PC-3 (cell line): ENCODE results near the gene ETV6. TPM values are rescaled to one million over a fixed set of nuclear protein-coding genes. Genes with fewer than 3 reads are reported as not detected.

Experiments
- ATAC-seq: fragments of 200-7000 bp; cut with Tn5 transposase; 2 replicates; pipeline ENCODE4 v1.9.1; 2020; ENCODE audit warnings: mild to moderate bottlenecking, moderate library complexity
- BruUV-seq: library from RNA; stranded (reverse); fragments of 400-500 nt; replicated peaks from 2 replicates; lab custom pipeline; 2021; lab: Mats Ljungman, UMichigan
- CTCF ChIA-PET: fragments of 300-600 bp; sonication (Branson Sonifier 250); formaldehyde crosslinking; loops from one replicate; lab custom pipeline; 2022; ENCODE audit warnings: antibody characterized with exemption; lab: Charles Lee
- POLR2A ChIA-PET: fragments of 300-600 bp; sonication (Branson Sonifier 250); formaldehyde crosslinking; loops from one replicate; lab custom pipeline; 2022; ENCODE audit warnings: antibody characterized with exemption; ENCODE audit not compliant: unreplicated experiment; lab: Charles Lee
- DNase-seq: peaks from one replicate; pipeline ENCODE4 v3.0.0-alpha.2; 2015
- H2AFZ ChIP-seq: fragments of 300-600 bp; sonication (generic); 2 replicates; pipeline ENCODE4 v1.6.0; 2016; ENCODE audit warnings: antibody characterized with exemption, low read length
- H3F3A ChIP-seq: fragments of 300-600 bp; sonication (generic); one replicate; pipeline ENCODE4 v1.6.0; 2017; ENCODE audit warnings: antibody characterized with exemption, low read length, control low read depth, mild to moderate bottlenecking; ENCODE audit not compliant: unreplicated experiment
- H3K27ac ChIP-seq: fragments of 300-600 bp; sonication (generic); 2 replicates; pipeline ENCODE4 v1.5.1; 2016; ENCODE audit warnings: mild to moderate bottlenecking, low read length
- H3K27me3 ChIP-seq: fragments of 300-600 bp; sonication (generic); 2 replicates; pipeline ENCODE4 v1.6.1; 2016; ENCODE audit warnings: low read length, mixed read lengths
- H3K36me3 ChIP-seq: fragments of 300-600 bp; sonication (generic); 2 replicates; pipeline ENCODE4 v1.6.1; 2016; ENCODE audit warnings: low read depth, mixed run types, low read length, mixed read lengths
- H3K4me1 ChIP-seq: fragments of 300-600 bp; sonication (generic); 2 replicates; pipeline ENCODE4 v1.5.1; 2016; ENCODE audit warnings: low read length; ENCODE audit not compliant: insufficient read depth
- H3K4me2 ChIP-seq: fragments of 300-600 bp; sonication (generic); 2 replicates; pipeline ENCODE4 v1.6.0; 2016; ENCODE audit warnings: low read length
- H3K4me3 ChIP-seq: fragments of 300-600 bp; sonication (generic); 2 replicates; pipeline ENCODE4 v1.5.1; 2016; ENCODE audit warnings: mild to moderate bottlenecking, low read length, mixed read lengths
- H3K79me2 ChIP-seq: fragments of 300-600 bp; sonication (generic); 2 replicates; pipeline ENCODE4 v1.6.1; 2017; ENCODE audit warnings: low read length, mixed read lengths
- H3K9ac ChIP-seq: fragments of 300-600 bp; sonication (generic); 2 replicates; pipeline ENCODE4 v1.6.0; 2016; ENCODE audit warnings: mild to moderate bottlenecking, low read length
- H3K9me2 ChIP-seq: fragments of 300-600 bp; sonication (generic); replicated peaks from 2 replicates; pipeline ENCODE4 v1.6.1; 2016; ENCODE audit warnings: mixed run types, low read length, mixed read lengths
- H3K9me3 ChIP-seq: fragments of 300-600 bp; sonication (generic); 2 replicates; pipeline ENCODE4 v1.6.1; 2016; ENCODE audit warnings: low read length, mixed read lengths
- H4K20me1 ChIP-seq: fragments of 300-600 bp; sonication (generic); 2 replicates; pipeline ENCODE4 v1.6.1; 2016; ENCODE audit warnings: low read length, mixed read lengths
- EZH2 ChIP-seq: fragments of 300-600 bp; sonication (generic); IDR thresholded peaks from one replicate; pipeline ENCODE4 v1.6.1; 2017; ENCODE audit warnings: antibody characterized with exemption, mild to moderate bottlenecking, low read length; ENCODE audit not compliant: unreplicated experiment
- EZH2phosphoT487 ChIP-seq: fragments of 300-600 bp; sonication (generic); IDR thresholded peaks from 2 replicates; pipeline ENCODE4 v1.6.1; 2018; ENCODE audit warnings: mild to moderate bottlenecking, antibody characterized with exemption, low read length, borderline replicate concordance
- intact Hi-C: fragments of 100-400 bp; cut with micrococcal nuclease; formaldehyde crosslinking; loops from 2 replicates; pipeline ENCODE4 v1.9.0; 2023
- total RNA-seq: library from RNA; depleted of rRNA; stranded (reverse); fragments of >200 nt; gene quantifications from 2 replicates; pipeline ENCODE4 v1.2.3, GENCODE V29; 2014
- TF ChIP-seq, protein P1 (sequence below): fragments of 300-600 bp; sonication (generic); conservative IDR thresholded peaks from 2 replicates; pipeline ENCODE4 v1.5.1; 2017; ENCODE audit warnings: antibody characterized with exemption, low read depth, mild to moderate bottlenecking, low read length

Gene ETV6
- total RNA-seq, 1 experiment from 2014 or later: 5.0 TPM

- H3F3A ChIP-seq: no peaks in the 10 kb centered on the region
- CTCF ChIA-PET: no interaction called here
- no peak for DNase-seq
- no peaks in the 10 kb centered on the region for H3K27me3 ChIP-seq
- H3K4me3 ChIP-seq: no peak overlapping the region
- H3K36me3 ChIP-seq: no peaks in the 10 kb centered on the region
- no peak overlapping the region for H3K9ac ChIP-seq
- H3K9me3 ChIP-seq: no peaks in the 10 kb centered on the region
- no peak overlapping the region for H3K4me2 ChIP-seq
- no peaks in the 10 kb centered on the region for H4K20me1 ChIP-seq
- no peaks in the 10 kb centered on the region for H3K9me2 ChIP-seq
- intact Hi-C loops: loop anchor here (10.0 kb wide), 2 partner anchors 86 to 296 kb away; no protein-coding TSS in a partner anchor
- H3K4me1 ChIP-seq: peaks cover 68% of the 10 kb centered on the region
- no peaks in the 10 kb centered on the region for H3K79me2 ChIP-seq
- TF ChIP-seq EZH2phosphoT487 (no peak), EZH2 (no peak)
- TF ChIP-seq, protein P1, sequence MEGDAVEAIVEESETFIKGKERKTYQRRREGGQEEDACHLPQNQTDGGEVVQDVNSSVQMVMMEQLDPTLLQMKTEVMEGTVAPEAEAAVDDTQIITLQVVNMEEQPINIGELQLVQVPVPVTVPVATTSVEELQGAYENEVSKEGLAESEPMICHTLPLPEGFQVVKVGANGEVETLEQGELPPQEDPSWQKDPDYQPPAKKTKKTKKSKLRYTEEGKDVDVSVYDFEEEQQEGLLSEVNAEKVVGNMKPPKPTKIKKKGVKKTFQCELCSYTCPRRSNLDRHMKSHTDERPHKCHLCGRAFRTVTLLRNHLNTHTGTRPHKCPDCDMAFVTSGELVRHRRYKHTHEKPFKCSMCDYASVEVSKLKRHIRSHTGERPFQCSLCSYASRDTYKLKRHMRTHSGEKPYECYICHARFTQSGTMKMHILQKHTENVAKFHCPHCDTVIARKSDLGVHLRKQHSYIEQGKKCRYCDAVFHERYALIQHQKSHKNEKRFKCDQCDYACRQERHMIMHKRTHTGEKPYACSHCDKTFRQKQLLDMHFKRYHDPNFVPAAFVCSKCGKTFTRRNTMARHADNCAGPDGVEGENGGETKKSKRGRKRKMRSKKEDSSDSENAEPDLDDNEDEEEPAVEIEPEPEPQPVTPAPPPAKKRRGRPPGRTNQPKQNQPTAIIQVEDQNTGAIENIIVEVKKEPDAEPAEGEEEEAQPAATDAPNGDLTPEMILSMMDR: no peak
- ATAC-seq: no peak
- no TSS peak for BruUV-seq
- no peak overlapping the region for H2AFZ ChIP-seq
- H3K27ac ChIP-seq: no peak overlapping the region
- POLR2A ChIA-PET: no interaction called here
These were observed 230.9 kb downstream of the ETV6 start for GRCh38 chr12:11880381-11880780.

GRCh38 chr12:11881835-11882234, 232.4 kb downstream of the ETV6 start:
- BruUV-seq: no TSS peak
- Histone ChIP-seq H2AFZ (no peak overlapping the region), H3K79me2 (no peaks in the 10 kb centered on the region), H4K20me1 (no peaks in the 10 kb centered on the region), H3K9me2 (no peaks in the 10 kb centered on the region), H3K4me2 (no peak overlapping the region), H3K36me3 (no peaks in the 10 kb centered on the region), H3K4me1 (peaks cover 69% of the 10 kb centered on the region), H3K9me3 (no peaks in the 10 kb centered on the region), H3K27me3 (no peaks in the 10 kb centered on the region), H3K27ac (peak overlapping the region; percentile 38), H3F3A (no peaks in the 10 kb centered on the region), H3K9ac (no peak overlapping the region), H3K4me3 (no peak overlapping the region)
- TF ChIP-seq, protein P1: no peak
- TF ChIP-seq EZH2phosphoT487 (no peak), EZH2 (no peak)
- POLR2A ChIA-PET: no interaction called here
- intact Hi-C loops: loop anchor here (10.0 kb wide), 2 partner anchors 87 to 297 kb away; no protein-coding TSS in a partner anchor
- no peak for ATAC-seq
- DNase-seq: no peak
- CTCF ChIA-PET: no interaction called here

GRCh38 chr12:11882301-11883019, 233.0 kb downstream of the ETV6 start:
- Histone ChIP-seq H3K27me3 (no peaks in the 10 kb centered on the region), H4K20me1 (no peaks in the 10 kb centered on the region), H3F3A (no peaks in the 10 kb centered on the region), H3K36me3 (no peaks in the 10 kb centered on the region), H3K9ac (no peak overlapping the region), H3K4me1 (peaks cover 71% of the 10 kb centered on the region), H3K79me2 (no peaks in the 10 kb centered on the region), H3K9me2 (no peaks in the 10 kb centered on the region), H3K27ac (peak overlapping the region; percentile 38), H2AFZ (no peak overlapping the region), H3K4me2 (no peak overlapping the region), H3K9me3 (no peaks in the 10 kb centered on the region), H3K4me3 (no peak overlapping the region)
- no TSS peak for BruUV-seq
- intact Hi-C loops: loop anchor here (10.0 kb wide), 2 partner anchors 88 to 298 kb away; no protein-coding TSS in a partner anchor
- CTCF ChIA-PET: no interaction called here
- TF ChIP-seq, protein P1: no peak
- TF ChIP-seq EZH2phosphoT487: no peak
- TF ChIP-seq EZH2: no peak
- peak; percentile 33 for DNase-seq
- no peak for ATAC-seq
- POLR2A ChIA-PET: no interaction called here
